GM21786 (cell line): ENCODE data around the gene CTDSP1.

Experiments used
- ATAC-seq: cut with Tn5 transposase; IDR thresholded peaks from one replicate; pipeline ENCODE4 v1.9.1; 2021; ENCODE audit not compliant: unreplicated experiment

The CTDSP1 gene

DNA sequence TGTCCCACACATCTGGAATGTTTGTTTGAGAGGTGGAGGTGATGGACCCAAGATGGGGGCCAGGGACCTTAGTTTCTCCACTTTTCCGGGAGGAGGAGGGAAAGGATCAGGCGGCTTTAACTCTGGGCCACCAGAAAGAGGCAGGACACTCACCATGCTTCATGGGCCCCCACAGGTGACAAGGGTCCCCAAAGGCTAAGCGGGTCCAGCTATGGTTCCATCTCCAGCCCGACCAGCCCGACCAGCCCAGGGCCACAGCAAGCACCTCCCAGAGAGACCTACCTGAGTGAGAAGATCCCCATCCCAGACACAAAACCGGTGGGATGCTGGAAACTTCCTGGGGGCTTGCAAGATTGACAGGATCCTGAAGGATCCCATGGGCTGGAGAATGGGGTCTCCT lies 16.9 kb upstream of the CTDSP1 start:
- ATAC-seq = no peak

DNA sequence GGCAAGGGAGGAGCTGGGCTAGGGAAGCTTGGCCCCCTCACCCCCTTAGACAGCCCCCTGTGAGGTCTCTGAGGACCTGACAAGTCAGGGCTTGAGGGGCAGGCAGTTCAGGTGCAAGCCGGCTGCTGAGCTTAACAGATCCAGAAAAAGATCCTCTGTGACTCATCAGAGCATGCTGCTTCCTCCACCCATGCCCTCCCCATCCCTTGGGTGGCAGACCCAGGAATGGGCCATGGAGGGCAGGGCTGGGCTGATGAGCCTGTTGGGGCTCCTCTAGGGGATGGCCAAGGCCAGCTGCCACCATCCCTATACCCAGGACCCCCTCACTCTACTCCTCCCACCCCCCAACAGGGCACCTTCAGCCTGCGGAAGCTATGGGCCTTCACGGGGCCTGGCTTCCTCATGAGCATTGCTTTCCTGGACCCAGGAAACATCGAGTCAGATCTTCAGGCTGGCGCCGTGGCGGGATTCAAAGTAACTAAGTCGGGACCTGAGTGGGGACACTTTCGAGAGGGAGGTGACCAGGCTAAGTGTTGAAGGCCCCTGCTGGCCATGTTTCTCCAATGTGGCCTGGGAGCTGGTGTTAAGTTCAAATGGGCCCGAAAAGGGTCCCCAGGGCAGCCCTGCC lies 15.7 kb upstream of the CTDSP1 start:
- no peak for ATAC-seq

DNA sequence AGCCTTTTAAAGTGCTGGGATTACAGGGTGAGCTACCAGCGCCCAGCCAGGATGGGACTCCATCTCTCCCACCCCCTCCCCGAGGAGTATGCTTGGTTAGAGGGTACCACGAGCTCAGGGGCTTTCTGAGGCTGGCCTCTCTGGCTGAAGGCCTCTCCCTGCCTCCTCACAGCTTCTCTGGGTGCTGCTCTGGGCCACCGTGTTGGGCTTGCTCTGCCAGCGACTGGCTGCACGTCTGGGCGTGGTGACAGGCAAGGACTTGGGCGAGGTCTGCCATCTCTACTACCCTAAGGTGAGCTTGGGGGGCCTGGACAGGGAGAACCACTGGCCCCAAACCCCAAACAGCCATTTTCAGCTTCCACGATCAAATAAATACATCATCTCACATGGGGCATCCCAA lies 14.7 kb upstream of the CTDSP1 start:
- no peak for ATAC-seq

DNA sequence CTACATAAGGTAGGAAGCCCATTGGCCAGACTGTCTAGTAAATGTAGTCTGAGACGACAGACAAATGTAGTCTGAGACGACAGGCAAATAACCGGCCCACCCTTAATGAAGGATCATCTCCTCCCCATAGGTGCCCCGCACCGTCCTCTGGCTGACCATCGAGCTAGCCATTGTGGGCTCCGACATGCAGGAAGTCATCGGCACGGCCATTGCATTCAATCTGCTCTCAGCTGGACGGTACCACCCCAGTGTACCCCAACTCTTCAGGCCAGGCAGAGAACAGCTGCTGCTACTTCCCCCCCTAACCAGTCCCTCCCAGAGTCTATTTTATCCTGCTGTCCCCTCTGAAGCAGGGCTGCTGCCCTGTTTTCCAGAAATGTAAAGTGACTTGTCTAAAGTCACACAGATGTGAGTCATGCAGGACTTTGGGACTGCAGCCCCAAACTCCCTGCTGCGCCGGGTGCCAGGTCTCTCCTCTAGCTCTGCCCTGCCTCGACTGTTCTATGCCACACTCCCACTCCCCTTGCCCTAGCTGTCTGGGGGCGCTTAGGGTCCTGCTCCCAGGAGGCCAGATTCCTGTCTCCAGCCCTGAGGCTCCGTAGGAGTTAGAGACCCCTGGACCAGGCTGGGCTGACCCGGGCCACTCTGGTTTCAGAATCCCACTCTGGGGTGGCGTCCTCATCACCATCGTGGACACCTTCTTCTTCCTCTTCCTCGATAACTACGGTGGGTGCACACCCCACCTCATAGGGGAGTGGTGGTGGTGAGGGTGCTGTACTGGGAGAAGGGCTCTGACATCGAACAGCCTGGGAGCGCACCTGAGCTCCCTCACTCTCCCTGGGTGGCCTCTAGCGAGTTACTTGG lies 12.9 kb upstream of the CTDSP1 start:
- no peak for ATAC-seq

DNA sequence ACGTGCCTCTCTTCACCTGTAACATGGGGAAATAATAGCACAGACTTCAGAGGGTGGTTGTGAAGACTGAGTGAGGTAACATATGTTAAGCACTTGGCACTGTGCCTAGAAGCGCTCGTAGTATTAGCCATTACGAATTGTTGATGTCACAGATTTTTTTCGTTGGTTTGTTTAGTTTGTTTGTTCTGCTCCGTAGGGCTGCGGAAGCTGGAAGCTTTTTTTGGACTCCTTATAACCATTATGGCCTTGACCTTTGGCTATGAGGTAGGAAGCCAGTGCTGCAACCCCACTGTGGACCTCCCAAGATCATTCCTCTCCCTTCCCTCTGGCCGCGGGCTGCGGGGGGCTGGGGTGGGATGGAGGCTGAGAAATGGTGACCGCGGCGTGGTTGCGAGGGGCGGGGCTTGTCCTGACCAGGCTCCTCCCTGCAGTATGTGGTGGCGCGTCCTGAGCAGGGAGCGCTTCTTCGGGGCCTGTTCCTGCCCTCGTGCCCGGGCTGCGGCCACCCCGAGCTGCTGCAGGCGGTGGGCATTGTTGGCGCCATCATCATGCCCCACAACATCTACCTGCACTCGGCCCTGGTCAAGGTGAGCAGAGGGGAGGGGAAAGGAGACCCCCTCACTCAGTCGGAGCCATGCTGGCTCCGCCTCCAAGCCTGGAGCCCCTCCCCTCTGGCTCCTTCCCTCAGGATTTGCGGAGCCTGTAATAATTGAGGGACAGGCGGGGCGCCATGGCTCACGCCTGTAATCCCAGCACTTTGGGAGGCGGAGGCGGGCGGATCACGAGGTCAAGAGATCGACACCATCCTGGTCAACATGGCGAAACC lies 12.1 kb upstream of the CTDSP1 start:
- ATAC-seq = no peak

DNA sequence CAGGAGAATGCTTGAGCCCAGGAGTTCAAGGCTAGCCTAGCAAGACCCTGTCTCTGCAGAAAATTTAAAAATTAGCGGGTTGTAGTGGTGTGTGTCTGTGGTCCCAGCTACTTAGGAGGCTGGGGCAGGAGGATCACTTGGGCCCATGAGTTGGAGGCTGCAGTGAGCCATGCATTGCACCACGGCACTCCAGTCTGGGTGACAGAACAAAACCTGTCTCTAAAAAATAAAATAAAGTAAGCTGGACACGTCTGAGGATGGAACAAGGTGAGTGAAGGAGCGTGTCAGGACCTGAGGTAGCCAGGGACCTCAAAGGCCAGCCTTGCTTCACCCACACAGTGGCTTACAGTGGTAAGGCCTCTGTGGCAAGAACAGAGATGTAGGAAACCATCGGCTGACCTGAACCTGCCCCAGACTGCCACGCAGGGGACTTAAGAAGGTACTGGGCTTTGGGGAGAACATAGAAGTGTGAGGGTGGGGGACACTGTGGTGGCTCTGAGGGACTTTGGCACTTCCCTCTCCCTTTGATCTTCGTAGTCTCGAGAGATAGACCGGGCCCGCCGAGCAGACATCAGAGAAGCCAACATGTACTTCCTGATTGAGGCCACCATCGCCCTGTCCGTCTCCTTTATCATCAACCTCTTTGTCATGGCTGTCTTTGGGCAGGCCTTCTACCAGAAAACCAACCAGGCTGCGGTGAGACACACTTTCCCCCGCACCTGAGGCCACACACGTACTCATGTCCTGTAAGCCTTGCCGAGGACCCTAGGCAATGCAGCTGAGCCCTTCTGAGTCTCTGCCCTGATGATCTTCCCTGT lies 10.1 kb upstream of the CTDSP1 start:
- no peak for ATAC-seq

DNA sequence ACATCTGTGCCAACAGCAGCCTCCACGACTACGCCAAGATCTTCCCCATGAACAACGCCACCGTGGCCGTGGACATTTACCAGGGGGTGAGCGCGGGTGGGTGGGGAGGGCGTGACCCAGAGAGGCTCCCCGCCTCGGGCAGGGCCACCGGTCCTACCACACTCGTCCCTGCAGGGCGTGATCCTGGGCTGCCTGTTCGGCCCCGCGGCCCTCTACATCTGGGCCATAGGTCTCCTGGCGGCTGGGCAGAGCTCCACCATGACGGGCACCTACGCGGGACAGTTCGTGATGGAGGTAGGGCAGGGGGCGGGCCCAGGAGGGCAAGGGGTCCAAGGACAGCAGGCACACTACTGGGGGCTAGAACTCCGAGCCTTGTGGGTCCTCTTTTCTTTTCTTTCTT lies 8.5 kb upstream of the CTDSP1 start:
- ATAC-seq = no peak

DNA sequence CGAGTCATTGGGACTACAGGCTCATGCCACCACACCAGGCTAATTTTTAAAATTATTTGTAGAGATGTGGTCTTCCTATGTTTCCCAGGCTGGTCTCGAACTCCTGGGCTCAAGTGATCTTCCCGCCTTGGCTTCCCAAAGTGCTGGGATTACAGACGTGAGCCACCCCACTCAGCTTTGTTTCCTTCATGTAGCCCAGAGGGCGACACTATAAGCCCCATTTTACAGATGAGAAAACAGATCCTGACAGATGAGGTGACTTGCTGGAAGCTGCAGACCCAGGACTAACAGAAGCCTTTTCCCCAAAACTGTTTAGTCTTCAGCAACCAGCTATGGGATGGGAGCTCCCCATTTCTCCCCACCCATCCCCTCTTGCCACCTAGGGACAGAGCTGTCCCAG lies 7.2 kb upstream of the CTDSP1 start:
- no peak for ATAC-seq

DNA sequence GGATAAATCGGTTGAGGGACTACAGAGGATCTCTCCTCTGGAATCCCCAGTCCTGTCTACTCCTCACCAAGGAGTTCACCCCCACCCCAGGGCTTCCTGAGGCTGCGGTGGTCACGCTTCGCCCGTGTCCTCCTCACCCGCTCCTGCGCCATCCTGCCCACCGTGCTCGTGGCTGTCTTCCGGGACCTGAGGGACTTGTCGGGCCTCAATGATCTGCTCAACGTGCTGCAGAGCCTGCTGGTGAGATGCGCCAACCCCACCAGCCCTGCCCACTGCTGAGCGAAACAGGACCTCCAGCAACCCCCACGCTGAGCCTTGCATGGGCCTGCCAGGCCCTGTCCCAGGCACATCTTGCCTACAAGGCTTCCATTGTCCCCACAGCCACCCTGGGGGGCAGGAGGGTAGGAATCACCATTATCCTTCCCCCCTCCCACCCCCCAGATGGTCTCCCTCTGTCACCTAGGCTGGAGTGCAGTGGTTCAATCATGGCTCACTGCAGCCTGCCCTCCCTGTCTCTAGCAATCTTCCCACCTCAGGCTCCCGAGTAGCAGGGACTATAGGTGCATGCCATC lies 6.7 kb upstream of the CTDSP1 start:
- ATAC-seq = no peak

DNA sequence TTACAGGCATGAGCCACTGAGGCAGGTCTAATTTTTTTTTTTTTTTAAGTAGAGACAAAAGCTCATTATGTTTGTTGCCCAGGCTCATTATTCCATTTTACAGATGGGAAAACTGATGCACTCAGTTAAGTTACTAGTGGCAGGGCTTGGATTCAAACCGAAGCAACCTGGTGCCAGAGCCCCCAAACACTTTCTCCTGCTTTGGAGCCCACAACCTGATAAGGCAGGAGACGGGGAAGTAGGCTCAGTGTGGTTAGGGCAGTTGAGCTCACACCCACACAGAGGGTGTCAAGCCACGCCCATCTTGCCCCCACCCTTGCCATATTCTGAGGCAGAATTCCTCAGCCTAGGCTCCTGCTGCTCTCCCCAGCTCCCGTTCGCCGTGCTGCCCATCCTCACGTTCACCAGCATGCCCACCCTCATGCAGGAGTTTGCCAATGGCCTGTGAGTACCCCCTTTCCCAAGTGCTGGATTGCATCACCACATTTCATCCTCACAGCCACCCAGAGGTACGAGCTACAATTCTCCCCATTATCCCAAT lies 5.8 kb upstream of the CTDSP1 start:
- ATAC-seq = no peak

DNA sequence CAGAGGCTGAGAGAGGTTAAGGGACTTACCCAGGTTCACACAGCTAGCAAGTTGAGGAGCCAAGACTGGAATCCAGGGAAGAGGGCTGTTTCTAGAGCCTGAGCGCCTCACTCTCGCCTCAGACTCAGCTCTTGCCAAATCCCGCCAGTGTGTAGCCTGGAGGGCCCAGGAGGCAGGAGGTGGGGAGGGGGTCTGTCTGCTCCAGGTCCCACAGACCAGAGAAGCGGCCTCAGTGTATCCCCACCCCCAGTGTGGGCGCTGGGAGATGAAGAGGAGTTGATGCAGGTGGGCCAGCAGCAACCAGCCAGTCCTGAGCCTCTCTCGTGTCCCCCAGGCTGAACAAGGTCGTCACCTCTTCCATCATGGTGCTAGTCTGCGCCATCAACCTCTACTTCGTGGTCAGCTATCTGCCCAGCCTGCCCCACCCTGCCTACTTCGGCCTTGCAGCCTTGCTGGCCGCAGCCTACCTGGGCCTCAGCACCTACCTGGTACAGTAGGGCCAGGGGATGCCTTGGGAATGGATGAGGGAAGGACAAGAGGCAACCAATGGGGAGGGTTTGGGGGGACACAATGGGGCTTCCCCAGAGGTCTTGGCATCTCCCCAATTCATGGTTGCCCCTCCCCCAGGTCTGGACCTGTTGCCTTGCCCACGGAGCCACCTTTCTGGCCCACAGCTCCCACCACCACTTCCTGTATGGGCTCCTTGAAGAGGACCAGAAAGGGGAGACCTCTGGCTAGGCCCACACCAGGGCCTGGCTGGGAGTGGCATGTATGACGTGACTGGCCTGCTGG lies 5.2 kb upstream of the CTDSP1 start:
- no peak for ATAC-seq

DNA sequence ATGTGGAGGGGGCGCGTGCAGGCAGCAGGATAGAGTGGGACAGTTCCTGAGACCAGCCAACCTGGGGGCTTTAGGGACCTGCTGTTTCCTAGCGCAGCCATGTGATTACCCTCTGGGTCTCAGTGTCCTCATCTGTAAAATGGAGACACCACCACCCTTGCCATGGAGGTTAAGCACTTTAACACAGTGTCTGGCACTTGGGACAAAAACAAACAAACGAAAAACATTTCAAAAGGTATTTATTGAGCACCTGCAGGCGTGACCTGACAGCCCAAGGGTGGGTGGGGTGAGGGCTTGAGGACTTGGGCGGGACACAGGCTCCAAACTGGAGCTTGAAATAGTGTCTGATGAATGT lies 4.6 kb upstream of the CTDSP1 start:
- no peak for ATAC-seq

DNA sequence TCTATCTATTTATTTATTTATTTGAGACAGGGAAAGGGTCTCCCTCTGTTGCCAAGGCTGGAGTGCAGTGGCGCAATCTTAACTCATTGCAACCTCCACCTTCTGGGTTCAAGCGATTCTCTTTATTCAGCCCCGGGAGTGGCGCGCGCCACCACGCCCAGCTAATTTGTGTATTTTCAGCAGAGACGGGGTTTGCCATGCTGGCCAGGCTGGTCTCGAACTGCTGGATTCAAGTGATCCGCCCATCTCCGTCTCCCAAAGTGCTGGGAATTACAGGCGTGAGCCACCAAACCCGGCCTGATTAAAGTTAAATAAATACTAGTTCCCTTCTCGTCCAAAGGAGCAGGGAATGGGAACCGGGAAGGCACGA lies 4.2 kb upstream of the CTDSP1 start:
- no peak for ATAC-seq

DNA sequence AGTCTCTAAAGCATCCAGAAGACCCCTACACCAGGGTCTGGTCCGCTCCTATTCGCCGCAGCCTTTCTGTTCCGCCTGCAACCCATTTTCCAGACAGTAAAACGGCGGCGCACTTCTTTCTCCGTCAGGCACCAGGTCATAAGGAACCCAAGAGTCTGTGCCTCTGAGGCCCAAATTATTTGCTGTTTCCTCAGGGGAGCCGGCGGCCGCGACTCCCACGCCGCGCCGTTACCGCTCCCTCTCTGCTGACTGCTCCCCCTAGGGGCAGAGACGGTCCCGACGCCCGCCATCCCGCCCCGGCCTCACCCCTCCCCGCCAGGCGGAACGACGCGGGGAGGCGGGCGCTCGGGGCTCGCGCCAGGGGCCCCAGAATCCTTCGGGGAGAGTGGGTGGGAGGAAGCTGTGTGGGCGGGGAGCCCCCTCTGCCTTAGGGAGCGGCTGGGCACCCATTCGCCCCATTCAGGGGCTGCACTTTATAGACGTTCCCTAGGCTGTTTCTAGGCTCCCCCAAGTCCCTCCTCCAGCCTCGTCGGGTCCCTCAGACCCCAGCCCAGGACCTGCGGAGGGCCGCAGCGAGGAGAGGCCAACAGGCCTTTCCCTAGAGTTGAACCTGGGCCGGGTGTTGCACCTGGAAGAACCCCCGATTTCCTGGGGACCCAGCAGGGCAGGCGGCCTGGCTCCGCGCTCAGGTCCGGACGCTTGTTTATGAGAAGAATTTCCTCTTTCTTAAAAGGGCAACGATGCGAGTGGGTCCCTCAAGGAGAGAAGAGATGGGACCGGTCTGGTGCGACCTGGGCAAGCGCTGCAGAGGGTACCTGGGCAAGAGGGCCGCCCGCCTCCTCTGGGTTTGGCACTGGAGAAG lies 3.6 kb upstream of the CTDSP1 start:
- ATAC-seq = peak; percentile 44

DNA sequence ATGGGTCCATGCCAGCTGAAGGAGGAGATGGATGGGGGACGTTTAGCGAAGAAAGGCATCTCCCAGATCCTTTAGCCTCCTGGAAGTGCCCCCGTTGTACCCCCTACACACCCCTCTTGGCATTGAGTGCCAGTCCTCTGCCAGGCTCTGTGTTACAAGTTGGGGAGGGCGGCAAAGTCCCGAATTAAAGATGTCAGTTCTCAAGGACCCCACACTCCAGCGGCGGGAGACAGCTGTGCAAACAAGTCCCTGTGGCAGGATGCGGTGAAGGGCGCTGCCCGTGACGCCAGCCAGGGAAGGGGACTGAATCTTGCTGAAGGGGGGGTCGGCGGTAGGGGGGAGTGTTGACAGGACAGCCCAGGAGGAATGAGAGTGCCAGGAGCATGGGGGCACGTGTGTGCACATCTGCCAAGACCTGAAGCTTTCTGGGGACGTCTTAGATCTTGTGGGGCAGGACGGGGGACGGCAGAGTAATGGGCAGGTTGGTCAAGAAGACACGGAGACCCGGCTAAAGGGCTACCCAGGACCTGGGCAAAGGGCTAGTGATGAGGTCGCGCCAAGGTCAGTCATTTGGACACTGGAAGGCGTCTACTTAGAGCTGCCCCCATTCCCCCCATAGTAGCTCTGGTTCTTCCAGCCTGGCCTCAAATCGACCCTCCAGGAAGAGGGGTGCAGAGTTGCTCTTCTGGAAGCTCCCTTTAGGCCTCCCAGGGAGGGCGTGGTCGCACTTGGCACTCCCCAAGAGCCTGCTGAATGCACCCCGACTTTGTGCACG lies 2.8 kb upstream of the CTDSP1 start:
- ATAC-seq = no peak

DNA sequence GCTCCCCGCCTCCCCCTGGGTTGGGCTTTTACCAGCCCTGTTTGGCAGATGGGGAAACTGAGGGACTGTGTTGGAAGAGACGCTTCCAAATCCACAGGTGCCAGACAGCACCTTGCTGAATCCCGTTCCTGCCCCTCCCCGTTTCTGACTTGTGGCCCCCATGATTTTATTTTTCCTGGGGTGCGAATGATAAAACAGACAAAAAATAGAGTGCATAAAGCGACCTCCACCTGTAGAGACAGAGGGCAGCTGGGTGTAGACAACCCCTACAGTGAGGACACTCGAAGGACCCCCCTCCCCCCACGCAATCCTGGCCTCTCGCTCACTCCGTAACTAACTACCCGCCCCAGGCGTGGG lies 2.2 kb upstream of the CTDSP1 start:
- ATAC-seq = no peak

DNA sequence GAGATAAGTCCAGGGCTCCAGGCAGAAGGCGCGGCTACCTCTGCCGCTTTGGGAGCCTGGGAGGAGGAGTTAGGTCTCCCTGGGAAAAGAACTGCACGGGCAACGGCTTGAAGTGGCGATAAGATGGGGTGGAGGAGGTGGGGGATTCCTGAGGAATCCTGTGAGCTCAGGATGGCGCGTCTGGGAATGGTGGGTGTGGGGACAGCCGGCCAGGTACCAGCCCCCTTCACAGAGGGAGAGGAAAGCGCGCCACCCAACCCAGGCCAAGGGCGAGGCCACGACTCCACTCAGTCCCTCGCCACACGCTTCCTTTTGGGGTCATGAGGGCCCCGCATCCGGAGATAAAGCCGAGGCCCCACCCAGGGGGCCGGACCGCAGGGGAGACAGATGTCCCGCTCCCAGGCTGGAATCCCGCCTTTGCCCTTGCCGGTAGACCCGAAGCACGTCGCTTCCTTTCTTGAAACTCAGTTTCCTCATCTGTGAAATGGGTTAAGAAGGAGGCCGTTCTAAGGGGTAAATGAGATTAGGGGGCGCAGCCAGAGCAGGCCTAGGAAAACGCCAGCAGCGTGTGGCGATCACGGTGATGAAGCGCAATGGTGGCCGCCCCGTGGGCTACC lies 1.7 kb upstream of the CTDSP1 start:
- peak; percentile 22 for ATAC-seq
